ENCODE measurements around the gene TOPAZ1. TPM values are rescaled to one million over a fixed set of nuclear protein-coding genes. Genes with fewer than 3 reads are reported as not detected.
A peak's percentile ranks its signal among the peaks of the same experiment; 100 is the strongest.

TOPAZ1 gene
- total and polyA plus RNA-seq, 2 of the 8 experiments (the other 6 are each of a cell fraction or from before 2014, with no cell fraction given) = not detected

GRCh38 chr3:44235604-44236484 is 5.8 kb upstream of the TOPAZ1 start:
- Histone ChIP-seq H3K4me3 (ENCODE audit: extremely low read depth in 1 of 4, insufficient read depth in 2 of 4, low read depth in 3 of 4, low read length in 4 of 4) (peak overlapping the region in 1 of 4 experiments; percentile 36; a peak in 2 of 8 replicates), H3K56ac (replicated peaks; ENCODE audit: insufficient read length, low read depth, low read length) (no peak overlapping the region), H3K36me3 (ENCODE audit: control insufficient read depth in 2 of 4, insufficient read depth in 4 of 4, low read length in 3 of 4) (no peaks in the 10 kb centered on the region), H3K4me1 (replicated peaks in 1 of 4; ENCODE audit: control insufficient read depth in 3 of 4, insufficient read depth in 4 of 4, low read length in 3 of 4) (no peaks in the 10 kb centered on the region; a peak in 1 of 7 replicates), H4K8ac (ENCODE audit: extremely low read depth, insufficient read depth, low read length) (no peak overlapping the region), H2BK5ac (ENCODE audit: low read depth, low read length) (no peak overlapping the region), H3K9ac (replicated peaks in 1 of 4; ENCODE audit: extremely low read depth in 1 of 4, low read depth in 3 of 4, low read length in 3 of 4) (no peak overlapping the region), H3K18ac (ENCODE audit: extremely low read depth, low read length) (no peak overlapping the region), H3K27me3 (replicated peaks in 1 of 4; ENCODE audit: control insufficient read depth in 3 of 4, extremely low read depth in 1 of 4, insufficient read depth in 3 of 4, low read length in 3 of 4) (no peaks in the 10 kb centered on the region), H4K91ac (replicated peaks; ENCODE audit: insufficient read length, low read length) (peak overlapping the region; percentile 66), H4K20me1 (replicated peaks in 1 of 2; ENCODE audit: control insufficient read depth in 1 of 2, insufficient read depth in 2 of 2, low read length in 2 of 2) (no peaks in the 10 kb centered on the region), H3K23me2 (ENCODE audit: low read depth, low read length) (no peaks in the 10 kb centered on the region; the same call in 1 of the 2 replicates), H3K23ac (ENCODE audit: insufficient read length) (no peak overlapping the region), H2AK5ac (ENCODE audit: low read depth, low read length) (no peak overlapping the region), H2BK15ac (ENCODE audit: low read length) (no peak overlapping the region), H3K9me3 (ENCODE audit: insufficient read depth in 2 of 2, low read depth in 1 of 2, low read length in 1 of 2) (no peaks in the 10 kb centered on the region), H4K5ac (ENCODE audit: insufficient read length, low read depth, low read length) (no peak overlapping the region), H3K27ac (ENCODE audit: low read depth, low read length) (no peak overlapping the region), H3K14ac (ENCODE audit: insufficient read length) (no peak overlapping the region), H2BK20ac (ENCODE audit: low read length) (no peak overlapping the region), H2BK12ac (ENCODE audit: low read depth, low read length) (no peak overlapping the region), H3K4ac (replicated peaks; ENCODE audit: insufficient read length, low read depth, low read length) (no peak overlapping the region), H3K4me2 (ENCODE audit: insufficient read depth in 1 of 2, low read depth in 2 of 2, low read length in 2 of 2) (peak overlapping the region; percentile 35; a peak in 1 of 4 replicates), H3K79me2 (ENCODE audit: control insufficient read depth in 1 of 2, insufficient read depth in 2 of 2, low read length in 2 of 2) (no peaks in the 10 kb centered on the region), H2BK120ac (replicated peaks; ENCODE audit: low read depth, low read length) (no peak overlapping the region), H3K79me1 (ENCODE audit: low read depth, low read length) (no peaks in the 10 kb centered on the region), H2AFZ (ENCODE audit: low read length) (peak overlapping the region; percentile 98)
- CTCF ChIA-PET (ENCODE audit: partially characterized antibody) = interaction anchor here (0.7 to 6.0 kb wide), 19 partner anchors 9 to 701 kb away, joined by 3 to 32 read pairs (median 3); no protein-coding TSS in a partner anchor
- WGBS, 2 experiments (ENCODE audit: extremely low coverage in 1 of 2, insufficient coverage in 1 of 2, insufficient read length in 1 of 2, insufficient replicate concordance in 2 of 2, low coverage in 1 of 2, low lambda C conversion rate in 2 of 2, missing lambda C conversion rate in 1 of 2) = 46% methylated on average over 16 of the region's 16 CpGs; no CpG with 5 or more reads in 1 of the 2 experiments
- POLR2A ChIA-PET (ENCODE audit: partially characterized antibody) = no interaction called here
- FAIRE-seq = peak; percentile 94
- DNase-seq (ENCODE audit: low read depth in 1 of 2, low spot score in 2 of 2) = peak in 1 of 2 experiments; percentile 61
- TF ChIP-seq MAFK (IDR thresholded peaks at IDR 0.05; ENCODE audit: low read depth, low read length) = peak; percentile 34; the same call in 1 of the 2 replicates
- peak; percentile 35 to 68 (median 66) for TF ChIP-seq CTCF (IDR thresholded peaks at IDR 0.05; ENCODE audit: control extremely low read depth in 1 of 3, insufficient read depth in 1 of 3, low read depth in 1 of 3, low read length in 3 of 3)
- no peak for TF ChIP-seq TCF12 (IDR thresholded peaks at IDR 0.05; ENCODE audit: low read depth, low read length)
- TF ChIP-seq, protein P1, sequence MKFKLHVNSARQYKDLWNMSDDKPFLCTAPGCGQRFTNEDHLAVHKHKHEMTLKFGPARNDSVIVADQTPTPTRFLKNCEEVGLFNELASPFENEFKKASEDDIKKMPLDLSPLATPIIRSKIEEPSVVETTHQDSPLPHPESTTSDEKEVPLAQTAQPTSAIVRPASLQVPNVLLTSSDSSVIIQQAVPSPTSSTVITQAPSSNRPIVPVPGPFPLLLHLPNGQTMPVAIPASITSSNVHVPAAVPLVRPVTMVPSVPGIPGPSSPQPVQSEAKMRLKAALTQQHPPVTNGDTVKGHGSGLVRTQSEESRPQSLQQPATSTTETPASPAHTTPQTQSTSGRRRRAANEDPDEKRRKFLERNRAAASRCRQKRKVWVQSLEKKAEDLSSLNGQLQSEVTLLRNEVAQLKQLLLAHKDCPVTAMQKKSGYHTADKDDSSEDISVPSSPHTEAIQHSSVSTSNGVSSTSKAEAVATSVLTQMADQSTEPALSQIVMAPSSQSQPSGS (IDR thresholded peaks at IDR 0.05; ENCODE audit: low read length) = peak; percentile 85
- TF ChIP-seq, protein P2, sequence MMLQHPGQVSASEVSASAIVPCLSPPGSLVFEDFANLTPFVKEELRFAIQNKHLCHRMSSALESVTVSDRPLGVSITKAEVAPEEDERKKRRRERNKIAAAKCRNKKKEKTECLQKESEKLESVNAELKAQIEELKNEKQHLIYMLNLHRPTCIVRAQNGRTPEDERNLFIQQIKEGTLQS (IDR thresholded peaks at IDR 0.05; ENCODE audit: insufficient read depth, low read depth, low read length) = peak; percentile 90
- TF ChIP-seq RFX5 (IDR thresholded peaks at IDR 0.05; ENCODE audit: borderline replicate concordance, low read depth, low read length) = no peak

Data from H1 (cell line).